HepG2 (cell line): Measurements from ENCODE around the gene ISG20L2. TPM values are rescaled to one million over a fixed set of nuclear protein-coding genes. Genes with fewer than 3 reads are reported as not detected.
A peak's percentile ranks its signal among the peaks of the same experiment; 100 is the strongest.

ENCODE experiments used
- CC2D1A ChIP-seq: sonication (generic); formaldehyde crosslinking; IDR thresholded peaks from 2 replicates; pipeline ENCODE4 v1.8.1; 2023; ENCODE audit warnings: mild to moderate bottlenecking, missing genetic modification reagents
- CCAR2 ChIP-seq: fragments of 200-400 bp; formaldehyde crosslinking; optimal IDR thresholded peaks from 2 replicates; pipeline ENCODE3; 2018; ENCODE audit warnings: low read depth, mild to moderate bottlenecking, low read length, moderate library complexity
- HNF4A ChIP-seq: sonication (generic); formaldehyde crosslinking; IDR thresholded peaks from 2 replicates; pipeline ENCODE4 v1.4.0; 2020; ENCODE audit warnings: missing genetic modification reagents
- MIER3 ChIP-seq: IDR thresholded peaks from 2 replicates; pipeline ENCODE4 v1.6.1; 2016; ENCODE audit warnings: missing compliant biosample characterization, borderline replicate concordance
- POLR2AphosphoS5 ChIP-seq: IDR thresholded peaks from 2 replicates; pipeline ENCODE4 v1.6.1; 2012; ENCODE audit warnings: low read depth, low read length
- POLR2G ChIP-seq: fragments of 200-400 bp; formaldehyde crosslinking; IDR thresholded peaks from 2 replicates; pipeline ENCODE4 v1.6.1; 2018; ENCODE audit warnings: mild to moderate bottlenecking, low read depth, low read length, moderate library complexity
- SMC3 ChIP-seq: IDR thresholded peaks from 2 replicates; pipeline ENCODE4 v1.6.1; 2011; ENCODE audit warnings: low read length, improper control_type of control experiment
- ZBTB40 ChIP-seq, 2 experiments: fragments of 450-650 bp in 1 of 2; sonication (generic) in 1 of 2; formaldehyde crosslinking in 1 of 2; IDR thresholded peaks; 2 replicates each; pipeline versions ENCODE4 v1.6.1 to v1.8.0; 2016 to 2022; ENCODE audit warnings: antibody characterized with exemption in 1 of 2, mild to moderate bottlenecking in 1 of 2, missing genetic modification reagents in 1 of 2
- ZFP37 ChIP-seq: sonication (generic); formaldehyde crosslinking; IDR thresholded peaks from 2 replicates; pipeline ENCODE4 v1.4.0; 2020; ENCODE audit warnings: missing genetic modification reagents, borderline replicate concordance
- ZFY ChIP-seq: sonication (generic); formaldehyde crosslinking; IDR thresholded peaks from 2 replicates; pipeline ENCODE4 v1.4.0; 2020; ENCODE audit warnings: missing genetic modification reagents
- ZNF501 ChIP-seq: sonication (generic); formaldehyde crosslinking; IDR thresholded peaks from 2 replicates; pipeline ENCODE4 v1.5.1; 2020; ENCODE audit warnings: mild to moderate bottlenecking, moderate library complexity, missing genetic modification reagents
- polyA plus RNA-seq, 8 experiments: library from polyadenylated mRNA; depleted of rRNA in 3 of 8; stranded (reverse) in 7 of 8; unstranded in 1 of 8; fragments of >200 nt; fragmentation: Illumina TruSeq in 4 of 8; extraction: Trizol in 4 of 8; gene quantifications; 2 replicates each; pipeline versions ENCODE4 v1.2.1 to v1.2.3, GENCODE V29; 2011 to 2016; ENCODE audit warnings: low read depth in 4 of 8, missing spikeins in 1 of 8, mixed read lengths in 1 of 8; ENCODE audit not compliant: insufficient read depth in 1 of 8
- total RNA-seq, 5 experiments: library from RNA; depleted of rRNA; stranded (reverse); fragments of >200 nt; fragmentation: Illumina TruSeq; extraction: Trizol; gene quantifications; 2 replicates each; pipeline ENCODE4 v1.2.3, GENCODE V29; 2016; ENCODE audit warnings: low read depth in 1 of 5
- TF ChIP-seq, protein P1 (sequence below): sonication (generic); formaldehyde crosslinking; IDR thresholded peaks from 2 replicates; pipeline ENCODE4 v1.4.0; 2020; ENCODE audit warnings: missing genetic modification reagents, low read depth, mild to moderate bottlenecking, borderline replicate concordance
- TF ChIP-seq, protein P2 (sequence below): sonication (generic); formaldehyde crosslinking; IDR thresholded peaks from 2 replicates; pipeline ENCODE4 v1.4.0; 2020; ENCODE audit warnings: missing genetic modification reagents, borderline replicate concordance
- TF ChIP-seq, protein P3 (sequence below): IDR thresholded peaks from 2 replicates; pipeline ENCODE4 v1.6.1; 2018; ENCODE audit warnings: missing genetic modification reagents

ISG20L2 gene
- total and polyA plus RNA-seq, 2 of the 13 experiments (the other 11 are each of a cell fraction or from before 2014, with no cell fraction given): 19.8 to 21.3 TPM

GRCh38 chr1:156749419-156750118, 21.0 kb upstream of the ISG20L2 start (continued):
- TF ChIP-seq, protein P1, sequence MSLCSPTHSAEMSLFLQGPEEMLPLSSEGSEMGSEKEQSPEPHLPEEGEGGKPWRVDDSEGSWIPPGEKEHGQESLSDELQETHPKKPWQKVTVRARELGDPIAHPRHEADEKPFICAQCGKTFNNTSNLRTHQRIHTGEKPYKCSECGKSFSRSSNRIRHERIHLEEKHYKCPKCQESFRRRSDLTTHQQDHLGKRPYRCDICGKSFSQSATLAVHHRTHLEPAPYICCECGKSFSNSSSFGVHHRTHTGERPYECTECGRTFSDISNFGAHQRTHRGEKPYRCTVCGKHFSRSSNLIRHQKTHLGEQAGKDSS (CRISPR knock-in tag): 0 out of 2 replicates have a peak, but pooled peaks have one; percentile 25
- TF ChIP-seq POLR2AphosphoS5 (peak; percentile 39; the same call in 1 of the 2 replicates), POLR2G (peak; percentile 67), HNF4A (peak; percentile 88), ZFY (CRISPR knock-in tag) (peak; percentile 66), SMC3 (no peak), CCAR2 (no peak), MIER3 (CRISPR knock-in tag) (no peak), ZFP37 (CRISPR knock-in tag) (0 out of 2 replicates have a peak, but pooled peaks have one; percentile 7), ZNF501 (CRISPR knock-in tag) (peak; percentile 36; the same call in 1 of the 2 replicates), CC2D1A (CRISPR knock-in tag) (no peak), ZBTB40 (IDR thresholded peaks at IDR 0.05) (no peak), ZBTB40 (CRISPR knock-in tag; IDR thresholded peaks at IDR 0.05) (no peak)
- TF ChIP-seq, protein P2, sequence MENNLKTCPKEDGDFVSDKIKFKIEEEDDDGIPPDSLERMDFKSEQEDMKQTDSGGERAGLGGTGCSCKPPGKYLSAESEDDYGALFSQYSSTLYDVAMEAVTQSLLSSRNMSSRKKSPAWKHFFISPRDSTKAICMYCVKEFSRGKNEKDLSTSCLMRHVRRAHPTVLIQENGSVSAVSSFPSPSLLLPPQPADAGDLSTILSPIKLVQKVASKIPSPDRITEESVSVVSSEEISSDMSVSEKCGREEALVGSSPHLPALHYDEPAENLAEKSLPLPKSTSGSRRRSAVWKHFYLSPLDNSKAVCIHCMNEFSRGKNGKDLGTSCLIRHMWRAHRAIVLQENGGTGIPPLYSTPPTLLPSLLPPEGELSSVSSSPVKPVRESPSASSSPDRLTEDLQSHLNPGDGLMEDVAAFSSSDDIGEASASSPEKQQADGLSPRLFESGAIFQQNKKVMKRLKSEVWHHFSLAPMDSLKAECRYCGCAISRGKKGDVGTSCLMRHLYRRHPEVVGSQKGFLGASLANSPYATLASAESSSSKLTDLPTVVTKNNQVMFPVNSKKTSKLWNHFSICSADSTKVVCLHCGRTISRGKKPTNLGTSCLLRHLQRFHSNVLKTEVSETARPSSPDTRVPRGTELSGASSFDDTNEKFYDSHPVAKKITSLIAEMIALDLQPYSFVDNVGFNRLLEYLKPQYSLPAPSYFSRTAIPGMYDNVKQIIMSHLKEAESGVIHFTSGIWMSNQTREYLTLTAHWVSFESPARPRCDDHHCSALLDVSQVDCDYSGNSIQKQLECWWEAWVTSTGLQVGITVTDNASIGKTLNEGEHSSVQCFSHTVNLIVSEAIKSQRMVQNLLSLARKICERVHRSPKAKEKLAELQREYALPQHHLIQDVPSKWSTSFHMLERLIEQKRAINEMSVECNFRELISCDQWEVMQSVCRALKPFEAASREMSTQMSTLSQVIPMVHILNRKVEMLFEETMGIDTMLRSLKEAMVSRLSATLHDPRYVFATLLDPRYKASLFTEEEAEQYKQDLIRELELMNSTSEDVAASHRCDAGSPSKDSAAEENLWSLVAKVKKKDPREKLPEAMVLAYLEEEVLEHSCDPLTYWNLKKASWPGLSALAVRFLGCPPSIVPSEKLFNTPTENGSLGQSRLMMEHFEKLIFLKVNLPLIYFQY (CRISPR knock-in tag): peak; percentile 80
- TF ChIP-seq, protein P3, sequence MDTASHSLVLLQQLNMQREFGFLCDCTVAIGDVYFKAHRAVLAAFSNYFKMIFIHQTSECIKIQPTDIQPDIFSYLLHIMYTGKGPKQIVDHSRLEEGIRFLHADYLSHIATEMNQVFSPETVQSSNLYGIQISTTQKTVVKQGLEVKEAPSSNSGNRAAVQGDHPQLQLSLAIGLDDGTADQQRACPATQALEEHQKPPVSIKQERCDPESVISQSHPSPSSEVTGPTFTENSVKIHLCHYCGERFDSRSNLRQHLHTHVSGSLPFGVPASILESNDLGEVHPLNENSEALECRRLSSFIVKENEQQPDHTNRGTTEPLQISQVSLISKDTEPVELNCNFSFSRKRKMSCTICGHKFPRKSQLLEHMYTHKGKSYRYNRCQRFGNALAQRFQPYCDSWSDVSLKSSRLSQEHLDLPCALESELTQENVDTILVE: no peak
